Suppressor macrophage treated with lipopolysaccharide for 1 hour (primary cell): Measurements from ENCODE around the gene NBDY.
"Not testable (repeated sequence)": the region's sequence is repeated elsewhere in the genome, so short reads cannot be mapped to it uniquely, and the experiment has no call there.

Source experiments
- DNase-seq, 3 donors: peaks; one replicate each; pipeline ENCODE4 v3.0.0-alpha.2; 2020 to 2022

The NBDY gene

DNA sequence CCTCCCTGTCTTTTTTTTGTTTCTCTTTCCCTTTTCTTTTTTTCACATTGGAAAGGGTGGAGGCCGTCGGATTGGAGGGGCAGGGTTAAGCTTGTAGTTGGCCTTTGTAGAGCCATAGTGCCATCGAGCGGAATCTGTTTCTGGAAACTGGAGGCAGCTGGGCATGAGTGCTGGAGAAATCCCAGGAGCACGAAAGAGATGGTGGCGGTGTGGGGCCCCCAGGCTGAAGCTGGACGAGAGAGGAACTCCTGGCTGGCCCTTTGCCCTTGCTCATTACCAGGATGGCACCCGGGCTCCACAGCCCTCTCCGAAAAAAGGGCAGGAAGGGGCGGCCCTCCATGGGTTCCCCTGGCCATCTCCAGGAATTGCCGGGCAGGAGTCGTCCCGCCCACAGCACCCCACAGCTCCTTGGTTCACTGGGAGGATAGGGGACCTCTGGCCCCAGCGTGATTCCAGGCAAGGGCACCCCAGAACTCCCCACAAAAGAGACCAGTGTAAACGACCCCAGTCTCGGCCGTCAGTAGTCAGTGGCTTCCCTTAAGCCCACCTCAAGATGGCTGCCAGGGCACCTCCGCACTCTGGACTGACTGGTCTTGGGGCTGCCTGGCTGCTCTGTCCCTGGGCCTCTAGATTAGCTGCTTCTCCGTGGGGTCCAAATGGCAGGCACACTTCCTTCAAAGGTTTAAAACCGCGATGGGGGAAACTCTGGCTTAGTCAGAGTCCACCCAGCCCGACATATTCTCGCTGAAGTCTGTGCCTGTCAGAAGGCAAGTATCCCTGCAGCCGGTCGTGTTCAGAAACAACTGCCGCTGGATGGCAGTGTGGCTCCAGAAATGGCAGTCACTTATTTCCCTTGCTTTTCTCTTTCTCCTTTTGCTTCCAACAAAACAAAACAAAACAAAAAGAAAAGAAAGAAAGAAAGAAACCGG, 74.1 kb downstream of the NBDY start:
- DNase-seq: peak; percentile 52 to 58 (median 54)

DNA sequence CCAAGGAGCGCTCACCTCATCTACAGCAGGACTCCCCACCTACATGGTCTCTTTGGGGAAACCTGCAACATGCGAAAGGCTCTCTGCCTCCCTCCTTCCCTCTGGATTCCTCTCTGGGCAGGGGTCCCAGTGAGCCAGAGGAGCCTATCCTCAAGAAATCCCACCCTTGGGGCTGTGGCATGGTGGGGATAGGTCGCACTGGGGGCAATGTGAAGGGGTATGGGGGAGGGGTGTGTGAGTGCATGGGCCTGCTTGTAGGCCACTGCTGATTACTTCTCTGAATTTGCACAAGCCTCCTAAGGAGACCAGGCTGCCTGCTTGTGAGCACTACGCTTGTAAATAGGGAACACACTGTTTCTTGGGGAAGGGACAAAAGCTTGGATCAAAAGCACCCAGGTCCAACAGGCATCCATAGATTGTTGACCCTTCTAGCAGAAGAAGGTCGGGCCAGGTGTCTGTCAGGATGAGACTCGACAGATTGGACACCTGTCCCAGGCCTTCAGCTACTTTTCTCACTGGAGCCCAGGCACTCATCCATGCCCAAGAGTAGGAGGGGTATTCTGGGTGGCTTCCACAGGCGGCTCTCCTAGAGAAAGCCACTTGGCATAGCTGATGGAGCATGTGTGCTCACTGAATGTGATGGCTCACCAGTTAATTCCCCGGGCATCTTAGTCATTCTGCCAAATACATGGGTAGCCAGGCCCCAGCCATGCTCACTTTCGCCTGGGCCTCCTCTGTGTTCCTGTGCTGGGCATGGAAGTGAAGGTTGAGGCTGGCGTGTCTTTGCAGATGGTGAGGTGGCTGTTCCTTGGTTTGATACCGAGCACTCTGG, 75.0 kb downstream of the NBDY start:
- DNase-seq: no peak

DNA sequence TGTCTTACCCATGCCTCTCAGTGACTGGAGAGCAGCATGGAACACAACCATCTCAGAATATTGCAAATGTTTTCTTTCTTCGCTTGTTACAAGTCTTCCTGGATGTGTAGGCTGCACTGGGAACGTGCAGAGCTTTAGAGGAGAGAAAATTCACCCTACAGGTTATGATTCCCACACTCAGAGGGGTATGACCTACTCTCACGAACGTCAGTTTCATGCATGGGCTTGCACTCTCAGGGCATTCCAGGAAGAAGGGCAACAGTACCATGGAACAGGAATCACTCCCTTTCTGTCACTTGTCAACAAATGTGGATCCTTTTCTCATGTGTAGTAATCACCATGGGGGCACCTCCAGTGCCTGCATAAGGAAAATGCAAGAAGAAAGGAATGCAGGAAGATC, 75.8 kb downstream of the NBDY start:
- DNase-seq: no peak

DNA sequence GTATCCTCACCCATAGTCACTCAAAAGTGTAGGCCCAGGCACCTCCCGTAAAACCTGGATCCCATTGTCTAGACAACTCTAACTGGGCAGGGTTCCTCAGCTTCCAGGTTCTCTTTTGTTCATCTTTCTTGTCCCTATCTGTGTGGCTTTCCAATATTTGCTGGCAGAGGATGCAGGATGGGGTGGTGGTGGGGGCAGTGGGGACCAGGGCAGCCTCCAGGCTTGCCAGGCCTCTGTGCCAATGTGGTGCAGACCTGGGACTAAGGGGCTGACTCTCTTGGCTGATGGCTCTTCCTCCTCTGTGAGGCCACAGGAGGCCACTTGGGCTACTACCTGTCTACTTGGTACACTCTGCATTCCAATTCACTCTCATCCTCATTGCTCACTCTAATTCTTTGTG, 76.4 kb downstream of the NBDY start:
- DNase-seq: no peak

DNA sequence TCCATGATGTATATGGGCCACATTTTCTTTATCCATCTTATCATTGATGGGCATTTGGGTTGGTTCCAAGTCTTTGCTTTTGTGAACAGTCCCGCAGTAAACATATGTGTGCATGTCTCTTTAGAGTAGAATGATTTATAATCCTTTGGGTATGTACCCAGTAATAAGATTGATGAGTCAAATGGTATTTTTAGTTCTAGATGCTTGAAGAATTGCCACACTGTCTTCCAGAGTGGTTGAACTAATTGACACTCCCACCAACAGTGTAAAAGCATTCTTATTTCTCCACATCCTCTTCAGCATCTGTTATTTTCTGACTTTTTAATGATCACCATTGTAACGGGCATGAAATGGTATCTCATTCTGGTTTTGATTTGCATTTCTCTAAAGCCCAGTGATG, 77.1 kb downstream of the NBDY start:
- DNase-seq: not testable (repeated sequence)

DNA sequence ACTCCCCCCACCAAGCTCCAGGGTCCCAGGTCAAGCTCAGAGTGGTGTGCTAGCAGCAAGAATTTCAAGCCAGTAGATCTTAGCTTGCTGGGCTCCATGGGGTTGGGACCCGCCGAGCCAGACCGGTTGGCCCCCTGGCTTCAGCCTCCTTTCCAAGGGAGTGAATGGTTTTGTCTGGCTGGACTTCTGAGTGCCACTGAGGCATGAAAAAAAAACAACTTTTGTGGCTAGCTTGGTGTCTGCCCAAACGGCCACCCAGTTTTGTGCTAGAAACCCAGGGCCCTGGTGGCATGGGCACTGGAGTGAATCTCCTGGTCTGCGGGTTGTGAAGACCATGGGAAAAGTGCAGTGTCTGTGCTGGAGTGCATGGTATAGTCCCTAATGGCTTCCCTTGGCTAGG, 82.6 kb downstream of the NBDY start:
- no peak for DNase-seq

DNA sequence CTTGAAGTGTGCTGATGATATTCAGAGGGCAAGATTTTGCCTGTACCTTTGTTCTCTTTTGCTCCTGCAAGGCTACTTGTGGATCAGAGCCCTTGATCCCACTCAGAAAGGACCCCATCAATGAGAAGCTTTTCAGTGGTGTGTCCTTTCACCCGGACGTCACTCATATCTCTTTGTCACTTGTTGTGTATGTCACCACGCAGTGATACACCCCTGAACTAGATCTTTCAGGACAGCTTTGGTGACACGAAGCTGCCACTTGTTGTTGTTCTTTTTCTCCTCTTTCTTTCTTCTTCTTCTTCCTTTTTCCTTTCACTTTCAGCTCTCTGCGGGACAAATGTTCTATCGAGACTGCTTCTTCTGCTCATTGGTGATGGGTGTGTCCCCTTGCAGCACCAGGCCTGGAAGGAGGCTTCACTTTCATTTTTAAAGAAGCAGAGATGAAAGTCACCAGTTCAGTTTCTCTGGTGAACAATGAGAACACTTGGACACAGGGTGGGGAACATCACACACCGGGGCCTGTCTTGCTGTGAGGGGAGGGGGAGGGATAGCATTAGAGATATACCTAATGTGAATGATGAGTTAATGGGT, 83.6 kb downstream of the NBDY start:
- DNase-seq: peak; percentile 20 to 53 (median 44)

DNA sequence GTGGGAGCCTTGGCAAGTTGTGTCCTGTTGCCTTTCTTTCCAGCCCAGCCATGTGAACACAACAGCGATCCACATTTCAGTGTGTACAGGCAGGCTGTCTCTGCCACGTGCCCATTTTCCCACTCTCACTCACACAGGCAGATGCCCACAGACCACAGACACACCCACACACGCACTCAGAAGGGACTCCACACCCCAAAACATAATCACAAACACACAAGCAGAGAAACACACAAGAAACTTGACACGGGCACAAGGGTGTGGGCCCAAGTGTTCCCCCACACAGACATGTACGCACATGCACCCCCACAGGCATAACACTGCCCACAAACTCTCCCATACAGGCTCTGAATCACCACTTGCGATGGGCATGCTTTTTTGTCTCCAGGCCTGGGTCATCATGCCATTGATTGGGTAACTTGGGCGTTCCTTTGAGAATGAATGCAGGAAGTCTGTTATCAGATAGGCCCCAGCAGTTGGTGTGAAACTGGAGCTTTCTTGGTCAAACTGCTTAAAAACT, 84.3 kb downstream of the NBDY start:
- DNase-seq: peak; percentile 75 to 84 (median 82)

DNA sequence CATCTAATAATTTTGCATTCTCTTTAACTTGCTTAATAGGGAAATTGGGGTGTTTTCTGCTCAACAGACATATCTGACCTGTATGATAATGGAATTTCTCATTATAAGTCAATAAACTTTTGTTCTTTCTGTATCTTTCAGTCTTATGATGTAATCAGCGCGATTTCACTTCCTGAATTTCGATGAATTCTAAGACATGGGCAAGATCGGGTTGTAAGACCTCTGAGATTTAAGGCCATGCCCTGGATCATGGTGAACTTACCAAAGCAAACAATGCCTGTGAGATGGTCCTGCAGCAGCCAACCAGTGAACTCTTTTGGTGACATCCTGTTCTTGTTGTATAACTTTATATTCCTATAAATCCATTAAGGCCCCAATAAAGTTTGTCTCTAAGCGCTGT, 88.1 kb downstream of the NBDY start:
- DNase-seq: peak in 2 of 3 donors; percentile 35 to 37

DNA sequence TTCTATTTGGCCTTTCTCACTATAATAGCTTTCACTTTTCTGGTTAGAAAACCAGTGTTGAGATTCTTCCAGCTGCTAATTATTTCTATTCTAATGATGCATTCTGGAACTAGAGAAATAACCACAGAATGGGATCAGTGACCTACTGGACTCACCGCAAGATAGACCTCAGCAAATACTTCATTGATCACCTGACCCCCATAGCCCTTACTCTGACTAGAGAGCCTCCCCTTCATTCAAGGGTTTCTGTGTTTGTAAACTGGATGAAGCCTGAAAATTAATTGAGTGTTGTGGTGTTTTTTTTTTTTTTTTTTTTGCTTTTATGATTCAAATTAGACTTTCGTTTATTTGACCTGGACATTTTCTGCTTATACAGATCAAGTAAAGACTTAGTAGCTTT, 97.0 kb downstream of the NBDY start:
- DNase-seq: no peak

DNA sequence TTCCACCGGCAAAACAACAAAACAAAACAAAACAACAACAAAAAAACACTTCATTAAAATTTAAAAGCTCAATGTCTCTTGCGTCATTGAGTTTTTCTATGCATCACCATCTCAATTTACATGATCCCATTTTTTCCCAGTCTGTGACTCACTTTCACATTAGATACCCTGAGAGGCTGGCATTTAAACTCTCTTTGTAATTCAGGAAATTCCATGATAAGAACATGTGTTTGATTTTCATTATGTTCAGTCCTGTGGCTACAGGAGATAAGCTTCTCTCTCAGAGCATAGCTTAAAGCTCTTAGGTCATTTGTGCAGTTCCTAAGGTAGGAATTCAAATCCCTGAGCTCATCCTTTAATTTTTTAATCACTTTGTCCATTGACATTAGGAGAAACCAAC, 104.6 kb downstream of the NBDY start:
- DNase-seq: peak in 2 of 3 donors; percentile 27 to 45

DNA sequence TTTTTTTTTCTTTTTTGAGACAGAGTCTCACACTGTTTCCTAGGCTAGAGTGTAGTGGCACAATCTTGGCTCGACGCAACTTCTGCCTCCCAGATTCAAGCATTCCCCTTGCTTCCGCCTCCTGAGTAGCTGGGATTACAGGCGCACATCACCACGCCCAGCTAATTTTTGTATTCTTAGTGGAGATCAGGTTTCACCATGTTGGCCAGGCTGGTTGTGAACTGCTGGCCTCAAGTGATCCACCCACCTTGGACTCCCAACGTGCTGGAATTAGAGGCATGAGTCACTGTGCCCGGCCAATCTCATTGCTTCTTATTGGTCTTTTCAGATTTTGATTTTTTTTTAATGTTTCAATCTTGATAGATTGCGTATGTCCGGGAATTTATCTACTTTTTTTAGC, 124.4 kb downstream of the NBDY start:
- DNase-seq: no peak

DNA sequence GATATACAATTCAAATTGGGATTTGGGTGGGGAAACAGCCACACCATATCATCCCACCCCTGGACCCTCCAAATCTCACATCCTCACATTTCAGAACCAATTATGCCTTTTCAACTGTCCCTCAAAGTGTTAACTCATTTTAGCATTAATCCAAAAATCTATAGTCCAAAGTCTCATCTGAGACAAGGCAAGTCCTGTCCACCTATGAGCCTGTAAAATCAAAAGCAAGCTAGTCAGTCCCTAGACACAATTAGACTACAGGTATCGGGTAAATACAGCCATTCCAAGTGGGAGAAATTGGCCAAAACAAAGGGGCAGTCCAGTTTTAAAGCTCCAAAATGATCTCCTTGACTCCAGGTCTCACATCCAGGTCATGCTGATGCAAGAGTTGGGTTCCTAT, 128.0 kb downstream of the NBDY start:
- no peak for DNase-seq

DNA sequence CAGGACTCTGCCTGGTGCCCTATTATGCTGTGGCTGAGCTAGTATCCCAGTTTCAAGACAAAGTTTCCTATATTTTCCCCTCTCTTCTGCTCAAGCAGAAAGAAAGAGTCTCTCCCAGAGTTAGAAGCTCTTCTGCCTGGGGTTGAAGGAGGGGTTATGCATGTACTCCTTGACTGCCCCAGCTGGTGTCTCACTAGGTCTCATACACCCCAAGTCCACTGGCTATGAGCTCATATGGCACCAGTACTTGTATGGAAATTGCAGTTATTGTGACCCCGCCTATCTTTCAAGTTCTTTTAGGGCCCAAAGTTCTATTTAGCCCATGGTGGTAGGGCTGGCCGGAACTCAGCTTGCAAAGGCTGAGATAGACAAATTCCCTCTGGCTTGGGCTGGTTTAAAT, 131.8 kb downstream of the NBDY start:
- DNase-seq: no peak
